ENCODE data around the gene ELL2.

- TF ChIP-seq CTCF (CRISPR knock-in tag; IDR thresholded peaks at IDR 0.05), result no peak
- TF ChIP-seq PAXIP1 (CRISPR knock-in tag; conservative IDR thresholded peaks at IDR 0.05), result no peak
- TF ChIP-seq PRPF4 (IDR thresholded peaks at IDR 0.05; ENCODE audit: low read depth, low read length, poor library complexity, severe bottlenecking), result no peak
- no peak for TF ChIP-seq BATF2 (CRISPR knock-in tag; IDR thresholded peaks at IDR 0.05)
- no peak for TF ChIP-seq RAD21 (CRISPR knock-in tag; IDR thresholded peaks at IDR 0.05)
- TF ChIP-seq GTF2F1 (IDR thresholded peaks at IDR 0.05; ENCODE audit: low read length), result no peak
- no peak for TF ChIP-seq MAZ (IDR thresholded peaks at IDR 0.05; ENCODE audit: borderline replicate concordance, low read depth, low read length)
- TF ChIP-seq MAZ (CRISPR knock-in tag; IDR thresholded peaks at IDR 0.05; ENCODE audit: low read depth), result no peak
- no peak for TF ChIP-seq KLF16 (CRISPR knock-in tag; IDR thresholded peaks at IDR 0.05)
- TF ChIP-seq ZNF512B (CRISPR knock-in tag; IDR thresholded peaks at IDR 0.05; ENCODE audit: borderline replicate concordance), result no peak
- no peak for TF ChIP-seq GATAD2A (CRISPR knock-in tag; IDR thresholded peaks at IDR 0.05)
- no peak for TF ChIP-seq PATZ1 (CRISPR knock-in tag; IDR thresholded peaks at IDR 0.05)
These were observed 21.4 kb upstream of the ELL2 start for GRCh38 chr5:95983080-95983479.

Data from HepG2 (cell line).